Osteocyte (in vitro differentiated cells): Measurements from ENCODE around the gene MAGEE1. TPM values are rescaled to one million over a fixed set of nuclear protein-coding genes. Genes with fewer than 3 reads are reported as not detected.

Experiments
- DNase-seq: peaks from one replicate; pipeline ENCODE4 v3.0.0; 2021; ENCODE audit warnings: mixed read lengths; ENCODE audit not compliant: unreplicated experiment; ENCODE audit errors: extremely low spot score
- H3K27ac Mint-ChIP-seq: one replicate; pipeline ENCODE4 v1.8.0; 2021; ENCODE audit warnings: mild to moderate bottlenecking, mixed read lengths; ENCODE audit not compliant: unreplicated experiment
- H3K27me3 Mint-ChIP-seq: one replicate; pipeline ENCODE4 v1.8.0; 2021; ENCODE audit warnings: mixed read lengths; ENCODE audit not compliant: unreplicated experiment
- H3K36me3 Mint-ChIP-seq: one replicate; pipeline ENCODE4 v1.8.0; 2021; ENCODE audit warnings: mixed read lengths; ENCODE audit not compliant: unreplicated experiment
- H3K4me1 Mint-ChIP-seq: one replicate; pipeline ENCODE4 v1.8.0; 2021; ENCODE audit warnings: mixed read lengths; ENCODE audit not compliant: unreplicated experiment
- H3K4me3 Mint-ChIP-seq: one replicate; pipeline ENCODE4 v1.8.0; 2021; ENCODE audit warnings: mild to moderate bottlenecking, moderate library complexity, mixed read lengths; ENCODE audit not compliant: unreplicated experiment
- H3K9me3 Mint-ChIP-seq: one replicate; pipeline ENCODE4 v1.8.0; 2021; ENCODE audit warnings: mixed read lengths; ENCODE audit not compliant: unreplicated experiment
- CTCF ChIP-seq: fragments of 200-600 bp; sonication (generic); IDR thresholded peaks from 2 replicates; pipeline ENCODE4 v1.5.0; 2021; ENCODE audit warnings: antibody characterized with exemption, mild to moderate bottlenecking, moderate library complexity
- long read RNA-seq: library from polyadenylated mRNA; unstranded; transcript quantifications from one replicate; pipeline ENCODE4 v2.0.0, GENCODE V29; 2021
- total RNA-seq: library from RNA; stranded (reverse); gene quantifications from 2 replicates; pipeline ENCODE4 v1.2.1, GENCODE V29; 2021

Gene MAGEE1
- 2.9 and 3.4 TPM in 2 replicates for total RNA-seq
- long read RNA-seq, partial matches to known transcripts, result 0 of 2 reads
- long read RNA-seq, other reads (novel, unspliced or antisense), result 0 of 2 reads

- peak; percentile 88 for DNase-seq
- Mint-ChIP-seq H3K4me1 (peaks cover 2% of the 10 kb centered on the region), H3K4me3 (peak within 1 kb of the TSS; percentile 83), H3K36me3 (no peaks in the 10 kb centered on the region), H3K27me3 (no peaks in the 10 kb centered on the region), H3K9me3 (peaks cover 16% of the 10 kb centered on the region), H3K27ac (peak within 1 kb of the TSS; percentile 54)
- no peak for TF ChIP-seq CTCF
Observed at GRCh38 chrX:76427560-76428242, at the start of gene MAGEE1. TSS of gene MAGEE1 (plus strand) at chrX:76427710. CDS start at chrX:76427931, 221 bp downstream.

- no peaks in the 10 kb centered on the region for H3K27me3 Mint-ChIP-seq
- DNase-seq, result no peak
- H3K27ac Mint-ChIP-seq, result no peak overlapping the region
- no peaks in the 10 kb centered on the region for H3K4me1 Mint-ChIP-seq
- H3K36me3 Mint-ChIP-seq, result no peaks in the 10 kb centered on the region
- H3K4me3 Mint-ChIP-seq, result no peak overlapping the region
- peaks cover 41% of the 10 kb centered on the region for H3K9me3 Mint-ChIP-seq
- no peak for TF ChIP-seq CTCF
Observed at GRCh38 chrX:76398970-76399369, 28.5 kb upstream of the MAGEE1 start.

- Mint-ChIP-seq H3K27ac (no peak overlapping the region), H3K27me3 (no peaks in the 10 kb centered on the region), H3K4me3 (no peak overlapping the region), H3K9me3 (peaks cover 20% of the 10 kb centered on the region), H3K4me1 (no peaks in the 10 kb centered on the region), H3K36me3 (no peaks in the 10 kb centered on the region)
- TF ChIP-seq CTCF, result no peak
- DNase-seq, result no peak
Observed at GRCh38 chrX:76407795-76408194, 19.7 kb upstream of the MAGEE1 start.

GRCh38 chrX:76420237-76420636 lies 7.3 kb upstream of the MAGEE1 start:
- peaks cover 16% of the 10 kb centered on the region for H3K9me3 Mint-ChIP-seq
- no peaks in the 10 kb centered on the region for H3K27me3 Mint-ChIP-seq
- H3K4me1 Mint-ChIP-seq, result no peaks in the 10 kb centered on the region
- no peak overlapping the region for H3K4me3 Mint-ChIP-seq
- TF ChIP-seq CTCF, result no peak
- DNase-seq, result no peak
- no peaks in the 10 kb centered on the region for H3K36me3 Mint-ChIP-seq
- H3K27ac Mint-ChIP-seq, result no peak overlapping the region

GRCh38 chrX:76428243-76429130 lies 977 bp downstream of the MAGEE1 start:
- Mint-ChIP-seq H3K27ac (no peak overlapping the region), H3K36me3 (no peaks in the 10 kb centered on the region), H3K4me3 (peak overlapping the region; percentile 83), H3K9me3 (peaks cover 16% of the 10 kb centered on the region), H3K27me3 (no peaks in the 10 kb centered on the region), H3K4me1 (peaks cover 2% of the 10 kb centered on the region)
- no peak for TF ChIP-seq CTCF
- no peak for DNase-seq
